Measurements from ENCODE around the gene EML1. TPM values are rescaled to one million over a fixed set of nuclear protein-coding genes. Genes with fewer than 3 reads are reported as not detected.

EML1 gene
- total RNA-seq, 4 donors from 2014 or later: 11.0 to 57.5 (median 24.5) TPM

DNA sequence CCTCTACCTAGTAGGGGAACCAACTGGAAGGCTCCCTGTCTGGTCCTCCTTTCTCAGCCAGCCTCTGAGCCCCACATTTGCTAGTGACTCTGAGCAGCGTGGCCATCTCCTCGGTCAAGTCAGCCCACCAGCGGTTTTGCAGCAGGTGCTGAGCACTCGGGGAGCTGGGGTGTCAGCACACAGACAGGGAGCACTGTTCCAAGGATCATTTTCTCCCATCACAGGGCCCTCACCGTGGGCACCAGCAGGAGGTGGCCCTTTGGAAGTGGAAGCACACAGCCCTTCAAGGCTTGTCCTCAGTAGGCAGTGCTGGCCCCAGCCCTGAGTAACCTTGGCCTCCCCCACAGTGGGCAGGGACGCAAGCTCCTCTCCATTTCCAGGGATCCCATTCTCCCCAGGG lies 24.1 kb upstream of the EML1 start:
- TF ChIP-seq, protein P1, sequence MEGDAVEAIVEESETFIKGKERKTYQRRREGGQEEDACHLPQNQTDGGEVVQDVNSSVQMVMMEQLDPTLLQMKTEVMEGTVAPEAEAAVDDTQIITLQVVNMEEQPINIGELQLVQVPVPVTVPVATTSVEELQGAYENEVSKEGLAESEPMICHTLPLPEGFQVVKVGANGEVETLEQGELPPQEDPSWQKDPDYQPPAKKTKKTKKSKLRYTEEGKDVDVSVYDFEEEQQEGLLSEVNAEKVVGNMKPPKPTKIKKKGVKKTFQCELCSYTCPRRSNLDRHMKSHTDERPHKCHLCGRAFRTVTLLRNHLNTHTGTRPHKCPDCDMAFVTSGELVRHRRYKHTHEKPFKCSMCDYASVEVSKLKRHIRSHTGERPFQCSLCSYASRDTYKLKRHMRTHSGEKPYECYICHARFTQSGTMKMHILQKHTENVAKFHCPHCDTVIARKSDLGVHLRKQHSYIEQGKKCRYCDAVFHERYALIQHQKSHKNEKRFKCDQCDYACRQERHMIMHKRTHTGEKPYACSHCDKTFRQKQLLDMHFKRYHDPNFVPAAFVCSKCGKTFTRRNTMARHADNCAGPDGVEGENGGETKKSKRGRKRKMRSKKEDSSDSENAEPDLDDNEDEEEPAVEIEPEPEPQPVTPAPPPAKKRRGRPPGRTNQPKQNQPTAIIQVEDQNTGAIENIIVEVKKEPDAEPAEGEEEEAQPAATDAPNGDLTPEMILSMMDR (IDR thresholded peaks at IDR 0.05; ENCODE audit: low read depth): no peak

- TF ChIP-seq, protein P1 (IDR thresholded peaks at IDR 0.05; ENCODE audit: low read depth): no peak
Observed at GRCh38 chr14:99769799-99770198, 23.4 kb upstream of the EML1 start.

GRCh38 chr14:99772371-99773283 lies 20.6 kb upstream of the EML1 start:
- TF ChIP-seq, protein P1 (IDR thresholded peaks at IDR 0.05; ENCODE audit: low read depth): no peak

- TF ChIP-seq, protein P1 (IDR thresholded peaks at IDR 0.05; ENCODE audit: low read depth): no peak
Observed at GRCh38 chr14:99773521-99774497, 19.4 kb upstream of the EML1 start.

DNA sequence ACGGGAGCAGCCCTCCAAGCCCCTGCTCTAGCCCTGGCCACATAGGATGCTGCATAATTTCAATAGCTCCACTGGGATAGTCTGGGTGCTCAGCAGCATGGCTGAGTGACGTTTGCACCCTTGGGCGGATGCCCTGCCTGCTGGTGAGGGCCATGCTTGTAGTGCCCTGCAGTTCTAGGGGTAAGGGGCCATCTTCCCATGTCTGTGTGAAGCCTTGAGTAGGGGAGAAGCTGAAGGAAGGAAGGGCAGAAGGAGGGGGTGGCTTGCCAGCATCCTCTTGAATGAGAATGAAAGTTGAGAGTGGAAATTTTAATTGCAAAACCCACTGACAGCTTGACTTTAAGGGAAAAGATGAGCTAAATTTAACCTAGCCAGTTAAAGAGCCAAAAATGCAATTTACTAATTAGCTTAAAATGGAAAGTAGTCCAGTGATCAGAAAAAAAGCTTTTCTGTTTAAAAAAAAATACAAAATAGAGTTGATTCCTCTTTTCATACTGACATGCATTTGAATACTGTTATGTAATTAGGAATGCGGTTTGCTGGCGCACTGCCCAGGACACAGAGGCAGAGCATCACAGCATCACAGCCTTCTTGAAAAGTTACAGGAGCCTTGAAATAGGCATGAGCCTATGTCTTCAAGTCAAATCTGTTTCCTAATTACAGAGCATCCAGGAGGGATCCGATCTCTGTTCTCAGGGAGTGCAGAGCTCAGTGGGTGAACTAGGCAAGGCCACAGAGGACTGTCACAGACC lies 18.5 kb upstream of the EML1 start:
- TF ChIP-seq, protein P1 (IDR thresholded peaks at IDR 0.05; ENCODE audit: low read depth): no peak

GRCh38 chr14:99775351-99775750 lies 17.9 kb upstream of the EML1 start:
- TF ChIP-seq, protein P1 (IDR thresholded peaks at IDR 0.05; ENCODE audit: low read depth): no peak

All from subcutaneous adipose tissue (tissue), 4 donors.